ENCODE results near the gene LFNG. TPM values are rescaled to one million over a fixed set of nuclear protein-coding genes. Genes with fewer than 3 reads are reported as not detected.

The LFNG gene
- total and polyA plus RNA-seq, 2 of the 13 experiments (the other 11 are each of a cell fraction or from before 2014, with no cell fraction given), result 0.44 to 1.5 TPM

DNA sequence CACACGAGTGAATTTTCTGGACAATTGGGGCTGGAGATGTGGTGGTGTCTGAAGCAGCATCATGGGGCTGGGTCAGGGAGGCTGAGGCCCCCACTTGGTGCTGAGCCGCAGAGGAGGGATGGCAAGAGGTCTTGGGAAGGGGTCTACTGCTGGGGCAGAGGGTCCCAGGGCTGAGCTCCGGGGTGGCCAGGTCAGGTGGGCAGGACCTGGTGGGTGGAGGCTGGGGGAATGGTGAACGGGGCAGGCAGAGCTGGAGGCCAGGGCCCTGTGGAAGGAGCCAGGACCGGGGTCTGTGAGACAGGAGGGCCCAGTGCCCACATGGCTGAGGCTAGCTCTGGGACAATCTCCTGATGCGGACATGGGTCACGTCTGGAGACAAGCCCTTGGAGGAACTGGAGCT lies 20.4 kb upstream of the LFNG start:
- peaks cover 18 to 82% of the 10 kb centered on the region in 2 experiments for H3K27me3 ChIP-seq (ENCODE audit: control insufficient read depth in 1 of 2, insufficient read depth in 2 of 2, low read length in 2 of 2)
- H3K36me3 ChIP-seq (replicated peaks in 1 of 2; ENCODE audit: control insufficient read depth in 1 of 2, insufficient read depth in 2 of 2, low read length in 2 of 2), result no peaks in the 10 kb centered on the region
- H2AFZ ChIP-seq (ENCODE audit: low read length), result no peak overlapping the region
- H3K9ac ChIP-seq (ENCODE audit: insufficient read depth, low read depth, low read length), result no peak overlapping the region
- in situ Hi-C loops (cut with HindIII; ENCODE audit: extremely low pct_ligation_motif_present, low pct_unique_long_range_greater_than_20kb) (no loop called here), intact Hi-C loops (cut with micrococcal nuclease; ENCODE audit: unreplicated experiment) (no loop called here)
- no peak overlapping the region for H3K27ac ChIP-seq (ENCODE audit: extremely low read length, insufficient read depth, low read length)
- FAIRE-seq, result no peak
- ChIA-PET CTCF (ENCODE audit: low intra/inter-chr PET ratio, low total read pairs) (no interaction called here), POLR2A (no interaction called here)
- no TSS peak for BruUV-seq (replicated peaks)
- no peaks in the 10 kb centered on the region for H3K9me3 ChIP-seq (ENCODE audit: low read length)
- no peak overlapping the region for H3K4me3 ChIP-seq (replicated peaks in 1 of 3; ENCODE audit: insufficient read depth in 1 of 3, low read depth in 2 of 3, low read length in 3 of 3)
- H3K4me2 ChIP-seq (ENCODE audit: low read depth, low read length), result no peak overlapping the region
- no peak for DNase-seq (ENCODE audit: low spot score)
- WGBS (ENCODE audit: low lambda C conversion rate), result 30% methylated on average over 7 of the region's 7 CpGs
- TF ChIP-seq KDM6A (CRISPR knock-in tag; IDR thresholded peaks at IDR 0.05; ENCODE audit: low read depth), result no peak
- TF ChIP-seq, protein P1, sequence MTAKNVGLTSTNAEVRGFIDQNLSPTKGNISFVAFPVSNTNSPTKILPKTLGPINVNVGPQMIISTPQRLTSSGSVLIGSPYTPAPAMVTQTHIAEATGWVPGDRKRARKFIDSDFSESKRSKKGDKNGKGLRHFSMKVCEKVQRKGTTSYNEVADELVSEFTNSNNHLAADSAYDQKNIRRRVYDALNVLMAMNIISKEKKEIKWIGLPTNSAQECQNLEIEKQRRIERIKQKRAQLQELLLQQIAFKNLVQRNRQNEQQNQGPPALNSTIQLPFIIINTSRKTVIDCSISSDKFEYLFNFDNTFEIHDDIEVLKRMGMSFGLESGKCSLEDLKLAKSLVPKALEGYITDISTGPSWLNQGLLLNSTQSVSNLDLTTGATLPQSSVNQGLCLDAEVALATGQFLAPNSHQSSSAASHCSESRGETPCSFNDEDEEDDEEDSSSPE (CRISPR knock-in tag; IDR thresholded peaks at IDR 0.05), result no peak
- no peak for TF ChIP-seq HNRNPH1 (optimal IDR thresholded peaks at IDR 0.05; ENCODE audit: low read depth, low read length)
- no peak for TF ChIP-seq SAFB2 (CRISPR knock-in tag; IDR thresholded peaks at IDR 0.05; ENCODE audit: borderline replicate concordance, low read depth)
- no peak for TF ChIP-seq SP140L (CRISPR knock-in tag; IDR thresholded peaks at IDR 0.05; ENCODE audit: borderline replicate concordance)
- no peak for TF ChIP-seq ZNF138 (CRISPR knock-in tag; IDR thresholded peaks at IDR 0.05; ENCODE audit: low read depth)
- no peak for TF ChIP-seq ZNF180 (CRISPR knock-in tag; IDR thresholded peaks at IDR 0.05; ENCODE audit: borderline replicate concordance, low read depth)
- no peak for TF ChIP-seq SRSF1 (optimal IDR thresholded peaks at IDR 0.05; ENCODE audit: low read depth, low read length)
- TF ChIP-seq ZNF737 (CRISPR knock-in tag; IDR thresholded peaks at IDR 0.05; ENCODE audit: borderline replicate concordance), result no peak
- TF ChIP-seq ZNF18 (CRISPR knock-in tag; IDR thresholded peaks at IDR 0.05; ENCODE audit: insufficient replicate concordance), result no peak
- no peak for TF ChIP-seq RNF2 (conservative IDR thresholded peaks at IDR 0.05; ENCODE audit: low read depth)
- TF ChIP-seq ZNF232 (CRISPR knock-in tag; IDR thresholded peaks at IDR 0.05; ENCODE audit: borderline replicate concordance), result no peak
- TF ChIP-seq ZNF441 (CRISPR knock-in tag; IDR thresholded peaks at IDR 0.05; ENCODE audit: borderline replicate concordance), result no peak
- TF ChIP-seq ZSCAN21 (CRISPR knock-in tag; IDR thresholded peaks at IDR 0.05; ENCODE audit: borderline replicate concordance), result no peak
- no peak for TF ChIP-seq ZHX1 (CRISPR knock-in tag; IDR thresholded peaks at IDR 0.05; ENCODE audit: low read depth)
- ATAC-seq, result no peak
- H4K20me1 ChIP-seq (ENCODE audit: insufficient read depth, low read length), result no peaks in the 10 kb centered on the region
- H3K79me2 ChIP-seq (ENCODE audit: insufficient read depth, low read length), result no peaks in the 10 kb centered on the region
- H3K4me1 ChIP-seq (ENCODE audit: insufficient read depth, low read length), result no peaks in the 10 kb centered on the region

Measured in HepG2 (cell line).